Measurements from ENCODE around the gene PRSS16.
"Not testable (repeated sequence)": the region's sequence is repeated elsewhere in the genome, so short reads cannot be mapped to it uniquely, and the experiment has no call there.

PRSS16 gene

GRCh38 chr6:27247133-27247836, at the start of gene PRSS16:
PRSS16 (plus strand) TSS chr6:27247701; CDS start chr6:27247738, 37 bp downstream.
- no peak for DNase-seq

- peak; percentile 69 for DNase-seq
Measured at GRCh38 chr6:27205375-27206278, 41.9 kb upstream of the PRSS16 start.

GRCh38 chr6:27206806-27207205, 40.7 kb upstream of the PRSS16 start:
- DNase-seq = no peak

- no peak for DNase-seq
Measured at GRCh38 chr6:27208042-27208441, 39.5 kb upstream of the PRSS16 start.

- DNase-seq = no peak
Measured at GRCh38 chr6:27209196-27209595, 38.3 kb upstream of the PRSS16 start.

- no peak for DNase-seq
Measured at GRCh38 chr6:27209659-27210269, 37.7 kb upstream of the PRSS16 start.

- DNase-seq = not testable (repeated sequence)
Measured at GRCh38 chr6:27213091-27213517, 34.4 kb upstream of the PRSS16 start.

- DNase-seq = no peak
Measured at GRCh38 chr6:27213544-27214125, 33.9 kb upstream of the PRSS16 start.

- no peak for DNase-seq
Measured at GRCh38 chr6:27214126-27214601, 33.3 kb upstream of the PRSS16 start.

- no peak for DNase-seq
Measured at GRCh38 chr6:27216874-27217273, 30.6 kb upstream of the PRSS16 start.

GRCh38 chr6:27222971-27223370, 24.5 kb upstream of the PRSS16 start:
- not testable (repeated sequence) for DNase-seq

GRCh38 chr6:27224729-27225128, 22.8 kb upstream of the PRSS16 start:
- no peak for DNase-seq

GRCh38 chr6:27228963-27229477, 18.5 kb upstream of the PRSS16 start:
- DNase-seq = no peak

GRCh38 chr6:27230758-27231111, 16.8 kb upstream of the PRSS16 start:
- DNase-seq = no peak

GRCh38 chr6:27234576-27234975, 12.9 kb upstream of the PRSS16 start:
- no peak for DNase-seq

GRCh38 chr6:27237089-27237803, 10.3 kb upstream of the PRSS16 start:
- peak; percentile 72 for DNase-seq

GRCh38 chr6:27238010-27238983, 9.2 kb upstream of the PRSS16 start:
- no peak for DNase-seq

GRCh38 chr6:27239258-27239657, 8.2 kb upstream of the PRSS16 start:
- no peak for DNase-seq

GRCh38 chr6:27241443-27241842, 6.1 kb upstream of the PRSS16 start:
- DNase-seq = no peak

GRCh38 chr6:27242589-27243265, 4.8 kb upstream of the PRSS16 start:
- DNase-seq = no peak
